OCI-LY3 (cell line): ENCODE data around the gene RANBP9.
A peak's percentile ranks its signal among the peaks of the same experiment; 100 is the strongest.

Experiments used
- H2AFZ ChIP-seq: fragments of 200-600, 300-600 bp; shearing (Covaris generic); 2 replicates; pipeline ENCODE4 v1.6.0; 2014; ENCODE audit warnings: antibody characterized with exemption, low read depth, low read length
- H3K27ac ChIP-seq: fragments of 200-600, 300-600 bp; sonication (generic); 2 replicates; pipeline ENCODE4 v1.5.1; 2014; ENCODE audit warnings: mild to moderate bottlenecking, low read length, moderate library complexity, mixed read lengths
- H3K27me3 ChIP-seq: fragments of 200-600, 300-600 bp; sonication (generic); 2 replicates; pipeline ENCODE4 v1.6.1; 2014; ENCODE audit warnings: low read depth, low read length, mixed read lengths
- H3K36me3 ChIP-seq: fragments of 200-600, 300-600 bp; sonication (generic); replicated peaks from 2 replicates; pipeline ENCODE3; 2014; ENCODE audit warnings: low read depth, low read length, mixed read lengths
- H3K4me1 ChIP-seq: fragments of 300-600, 200-600 bp; sonication (generic); 2 replicates; pipeline ENCODE4 v1.6.1; 2014; ENCODE audit warnings: low read length, mixed read lengths
- H3K4me2 ChIP-seq: fragments of 200-600, 300-600 bp; sonication (generic); 2 replicates; pipeline ENCODE4 v1.6.1; 2014; ENCODE audit warnings: low read length, mixed read lengths
- H3K4me3 ChIP-seq: fragments of 300-600, 200-600 bp; sonication (generic); 2 replicates; pipeline ENCODE4 v1.5.1; 2014; ENCODE audit warnings: antibody characterized with exemption, mild to moderate bottlenecking, low read length, moderate library complexity
- H3K79me2 ChIP-seq: fragments of 300-600, 200-600 bp; shearing (Covaris generic); 2 replicates; pipeline ENCODE4 v1.6.1; 2014; ENCODE audit warnings: mild to moderate bottlenecking, low read length, mixed read lengths
- H3K9ac ChIP-seq: fragments of 300-600, 200-600 bp; shearing (Covaris generic); 2 replicates; pipeline ENCODE4 v1.6.0; 2014; ENCODE audit warnings: mild to moderate bottlenecking, low read length, moderate library complexity
- H3K9me3 ChIP-seq: fragments of 200-600, 300-600 bp; shearing (Covaris generic); 2 replicates; pipeline ENCODE4 v1.6.1; 2014; ENCODE audit warnings: low read length, mixed read lengths; ENCODE audit not compliant: insufficient read depth
- H4K20me1 ChIP-seq: fragments of 200-600, 300-600 bp; sonication (generic); 2 replicates; pipeline ENCODE4 v1.6.1; 2016; ENCODE audit warnings: low read length, mixed read lengths; ENCODE audit not compliant: insufficient read depth
- EZH2phosphoT487 ChIP-seq: fragments of 200-600 bp; shearing (Covaris generic); IDR thresholded peaks from 2 replicates; pipeline ENCODE4 v1.6.1; 2018; ENCODE audit warnings: antibody characterized with exemption, mixed run types, low read depth
- TF ChIP-seq, protein P1 (sequence below): fragments of 200-600, 300-600 bp; sonication (generic); IDR thresholded peaks from 2 replicates; pipeline ENCODE4 v1.5.1; 2014; ENCODE audit warnings: antibody characterized with exemption, low read length, low read depth

RANBP9 gene

DNA sequence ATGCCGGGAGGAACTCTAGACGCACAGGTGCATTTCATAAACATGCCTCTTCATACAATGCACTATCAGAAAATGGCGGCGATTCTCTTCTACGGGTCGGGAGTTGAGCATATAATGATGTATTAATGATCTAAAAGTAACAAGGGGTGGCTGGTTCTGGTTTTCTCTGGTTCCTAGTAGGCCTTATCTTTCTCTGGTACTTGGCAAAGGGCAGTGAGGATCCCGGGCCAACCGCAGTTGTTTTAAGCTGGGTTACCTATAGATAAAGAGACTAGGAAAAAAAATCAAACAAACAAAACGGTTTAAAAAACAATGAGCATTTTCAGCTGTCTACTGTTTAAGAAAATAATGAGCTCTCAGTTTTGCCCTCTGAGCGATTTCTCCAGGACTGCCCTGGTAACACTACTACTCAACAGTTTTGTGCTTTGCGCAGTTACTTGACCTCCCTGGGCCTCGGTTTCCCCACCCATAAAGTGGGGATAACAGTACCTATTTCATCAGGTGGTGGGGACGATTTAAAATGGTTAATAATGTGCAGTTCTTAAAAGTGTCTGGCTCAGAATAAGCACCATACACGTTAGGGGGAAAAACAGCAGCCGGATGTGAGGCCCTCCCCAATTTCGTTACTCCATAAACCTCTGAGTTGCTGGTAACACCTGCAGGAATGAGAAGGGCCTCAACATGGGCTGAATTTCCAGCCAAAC lies 138.5 kb downstream of the RANBP9 start:
- Histone ChIP-seq H4K20me1 (no peaks in the 10 kb centered on the region), H3K4me2 (peak overlapping the region; percentile 95), H3K9ac (0 out of 2 replicates have a peak overlapping the region, but pooled peaks have one; percentile 82), H3K4me3 (peak overlapping the region; percentile 95), H3K4me1 (peaks cover 8% of the 10 kb centered on the region), H2AFZ (no peak overlapping the region), H3K27me3 (no peaks in the 10 kb centered on the region), H3K36me3 (no peaks in the 10 kb centered on the region), H3K9me3 (no peaks in the 10 kb centered on the region), H3K79me2 (no peaks in the 10 kb centered on the region), H3K27ac (no peak overlapping the region)
- TF ChIP-seq, protein P1, sequence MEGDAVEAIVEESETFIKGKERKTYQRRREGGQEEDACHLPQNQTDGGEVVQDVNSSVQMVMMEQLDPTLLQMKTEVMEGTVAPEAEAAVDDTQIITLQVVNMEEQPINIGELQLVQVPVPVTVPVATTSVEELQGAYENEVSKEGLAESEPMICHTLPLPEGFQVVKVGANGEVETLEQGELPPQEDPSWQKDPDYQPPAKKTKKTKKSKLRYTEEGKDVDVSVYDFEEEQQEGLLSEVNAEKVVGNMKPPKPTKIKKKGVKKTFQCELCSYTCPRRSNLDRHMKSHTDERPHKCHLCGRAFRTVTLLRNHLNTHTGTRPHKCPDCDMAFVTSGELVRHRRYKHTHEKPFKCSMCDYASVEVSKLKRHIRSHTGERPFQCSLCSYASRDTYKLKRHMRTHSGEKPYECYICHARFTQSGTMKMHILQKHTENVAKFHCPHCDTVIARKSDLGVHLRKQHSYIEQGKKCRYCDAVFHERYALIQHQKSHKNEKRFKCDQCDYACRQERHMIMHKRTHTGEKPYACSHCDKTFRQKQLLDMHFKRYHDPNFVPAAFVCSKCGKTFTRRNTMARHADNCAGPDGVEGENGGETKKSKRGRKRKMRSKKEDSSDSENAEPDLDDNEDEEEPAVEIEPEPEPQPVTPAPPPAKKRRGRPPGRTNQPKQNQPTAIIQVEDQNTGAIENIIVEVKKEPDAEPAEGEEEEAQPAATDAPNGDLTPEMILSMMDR = no peak
- no peak for TF ChIP-seq EZH2phosphoT487

GRCh38 chr6:13572240-13572639 lies 139.4 kb downstream of the RANBP9 start:
- no peak overlapping the region for H3K27ac ChIP-seq
- TF ChIP-seq EZH2phosphoT487 = no peak
- TF ChIP-seq, protein P1 = no peak
- H3K4me1 ChIP-seq = peaks cover 8% of the 10 kb centered on the region
- no peaks in the 10 kb centered on the region for H3K36me3 ChIP-seq
- no peak overlapping the region for H3K4me2 ChIP-seq
- H2AFZ ChIP-seq = no peak overlapping the region
- no peaks in the 10 kb centered on the region for H3K27me3 ChIP-seq
- H3K9me3 ChIP-seq = no peaks in the 10 kb centered on the region
- no peaks in the 10 kb centered on the region for H3K79me2 ChIP-seq
- H3K9ac ChIP-seq = no peak overlapping the region
- H4K20me1 ChIP-seq = no peaks in the 10 kb centered on the region
- H3K4me3 ChIP-seq = no peak overlapping the region
